ENCODE data around the gene LACTB.
A peak's percentile ranks its signal among the peaks of the same experiment; 100 is the strongest.

- TF ChIP-seq POLR2AphosphoS5 (IDR thresholded peaks at IDR 0.05) (peak; percentile 92 to 98 (median 96)), CTCF (IDR thresholded peaks at IDR 0.05 in 8 of 11, conservative IDR thresholded peaks at IDR 0.05 in 3 of 11) (peak in 4 of 11 experiments; percentile 5 to 49 (median 30)), POLR2A (IDR thresholded peaks at IDR 0.05) (peak in 1 of 3 donors; percentile 78)
These were observed 67.5 kb downstream of the LACTB start, which contains the start of gene RAB8B for GRCh38 chr15:63188926-63189871.

Measured in spleen (tissue), 7 donors.